A673 (cell line): ENCODE measurements around the gene NKD2.

Source experiments
- CTCF ChIP-seq: fragments of 300-800, 200-600 bp; sonication (generic); conservative IDR thresholded peaks from 2 replicates; pipeline ENCODE4 v1.5.1; 2017; ENCODE audit warnings: low read depth, mild to moderate bottlenecking, antibody characterized with exemption, low read length, moderate library complexity, mixed read lengths
- EZH2 ChIP-seq: fragments of 200-600 bp; sonication (generic); IDR thresholded peaks from 2 replicates; pipeline ENCODE4 v1.6.1; 2017; ENCODE audit warnings: borderline replicate concordance, low read depth, mild to moderate bottlenecking, mixed read lengths, antibody characterized with exemption, low read length; ENCODE audit not compliant: poor library complexity, severe bottlenecking

- TF ChIP-seq CTCF (no peak), EZH2 (no peak)
Observed at GRCh38 chr5:1033606-1034420, 25.2 kb downstream of the NKD2 start.
